Endothelial cell of umbilical vein (primary cell): ENCODE results near the gene SGCE. TPM values are rescaled to one million over a fixed set of nuclear protein-coding genes. Genes with fewer than 3 reads are reported as not detected.

ENCODE experiments used
- BruUV-seq: library from RNA; stranded (reverse); fragments of 400-500 nt; replicated peaks from 2 replicates; lab custom pipeline; 2021; lab: Mats Ljungman, UMichigan
- CTCF ChIA-PET: fragments of 300-600, 350-600 bp; sonication (Branson Sonifier 250); formaldehyde crosslinking; loops from one replicate; lab custom pipeline; 2021; ENCODE audit warnings: antibody characterized with exemption, inconsistent platforms; lab: Charles Lee
- POLR2A ChIA-PET: fragments of 300-600, 350-600 bp; sonication (Branson Sonifier 250); formaldehyde crosslinking; loops from one replicate; lab custom pipeline; 2021; ENCODE audit warnings: antibody characterized with exemption, inconsistent platforms; lab: Charles Lee
- DNase-seq: peaks from one replicate; pipeline ENCODE4 v3.0.0-alpha.2; 2011; ENCODE audit warnings: low read depth, low spot score
- FAIRE-seq: peaks from 2 replicates; lab custom pipeline; 2011; peaks lifted over from hg19 to GRCh38; lab: Jason Lieb, UNC
- H2AFZ ChIP-seq: 2 replicates; pipeline ENCODE4 v1.6.0; 2012; ENCODE audit warnings: low read depth, low read length, control low read depth, inconsistent platforms
- H3K27ac ChIP-seq: 2 replicates; pipeline ENCODE4 v1.5.1; 2011; ENCODE audit warnings: low read depth, mild to moderate bottlenecking, control low read depth, low read length, moderate library complexity; ENCODE audit not compliant: insufficient read depth
- H3K27me3 ChIP-seq, 2 experiments: 2 replicates each; pipeline versions ENCODE4 v1.6.0 to v1.6.1; 2011; ENCODE audit warnings: low read length in 2 of 2, mixed read lengths in 1 of 2; ENCODE audit not compliant: control insufficient read depth in 2 of 2, insufficient read depth in 2 of 2
- H3K36me3 ChIP-seq, 2 experiments: 2 replicates in 1 of 2; 3 replicates in 1 of 2; pipeline ENCODE4 v1.5.1; 2011; ENCODE audit warnings: low read length in 2 of 2, mild to moderate bottlenecking in 1 of 2, moderate library complexity in 1 of 2; ENCODE audit not compliant: control insufficient read depth in 2 of 2, insufficient read depth in 2 of 2; ENCODE audit errors: extremely low read depth in 1 of 2
- H3K4me1 ChIP-seq: 3 replicates; pipeline ENCODE4 v1.5.1; 2011; ENCODE audit warnings: mild to moderate bottlenecking, low read length; ENCODE audit not compliant: control insufficient read depth, insufficient read depth; ENCODE audit errors: extremely low read depth
- H3K4me2 ChIP-seq: 2 replicates; pipeline ENCODE4 v1.6.1; 2011; ENCODE audit warnings: low read length, control low read depth, mixed read lengths; ENCODE audit not compliant: insufficient read depth
- H3K4me3 ChIP-seq, 3 experiments: fragments of 200-600 bp in 1 of 3; sonication (generic), shearing (Covaris generic) in 1 of 3; replicated peaks in 1 of 3; 2 replicates each; pipeline ENCODE4 v1.5.1; 2011 to 2016; ENCODE audit warnings: control low read depth in 3 of 3, low read length in 3 of 3, mild to moderate bottlenecking in 2 of 3, inconsistent platforms in 1 of 3, low read depth in 1 of 3, moderate library complexity in 1 of 3; ENCODE audit not compliant: insufficient read depth in 1 of 3
- H3K79me2 ChIP-seq: 2 replicates; pipeline ENCODE4 v1.6.0; 2012; ENCODE audit warnings: low read length, inconsistent platforms; ENCODE audit not compliant: control insufficient read depth, insufficient read depth
- H3K9ac ChIP-seq: replicated peaks from 2 replicates; pipeline ENCODE3; 2011; ENCODE audit warnings: low read length, control low read depth; ENCODE audit not compliant: insufficient read depth; ENCODE audit errors: extremely low read depth
- H3K9me1 ChIP-seq: replicated peaks from 3 replicates; pipeline ENCODE4 v1.6.0; 2011; ENCODE audit warnings: mild to moderate bottlenecking, low read length; ENCODE audit not compliant: control insufficient read depth, insufficient read depth; ENCODE audit errors: extremely low read depth
- H3K9me3 ChIP-seq: replicated peaks from 2 replicates; pipeline ENCODE4 v1.5.1; 2012; ENCODE audit warnings: low read length, inconsistent platforms; ENCODE audit not compliant: control insufficient read depth, insufficient read depth
- H4K20me1 ChIP-seq: replicated peaks from 2 replicates; pipeline ENCODE3; 2011; ENCODE audit warnings: mild to moderate bottlenecking, low read length; ENCODE audit not compliant: control insufficient read depth, insufficient read depth; ENCODE audit errors: extremely low read depth
- CTCF ChIP-seq, 2 donors: IDR thresholded peaks; 1 replicate in 1 of 2; 2 replicates in 1 of 2; pipeline ENCODE4 v1.5.1; 2011; ENCODE audit warnings: low read length in 2 of 2, mild to moderate bottlenecking in 2 of 2, moderate library complexity in 2 of 2, control low read depth in 1 of 2, inconsistent platforms in 1 of 2, low read depth in 1 of 2; ENCODE audit not compliant: insufficient read depth in 1 of 2; ENCODE audit errors: extremely low read depth in 1 of 2
- EZH2 ChIP-seq: IDR thresholded peaks from 2 replicates; pipeline ENCODE4 v1.6.1; 2012; ENCODE audit warnings: borderline replicate concordance, low read depth, mild to moderate bottlenecking, moderate library complexity, low read length, inconsistent platforms; ENCODE audit not compliant: severe bottlenecking
- FOS ChIP-seq: IDR thresholded peaks from 2 replicates; pipeline ENCODE4 v1.6.1; 2011; ENCODE audit warnings: mild to moderate bottlenecking, low read length, moderate library complexity, borderline replicate concordance; ENCODE audit not compliant: insufficient read depth
- GATA2 ChIP-seq: IDR thresholded peaks from 2 replicates; pipeline ENCODE4 v1.7.0; 2011; ENCODE audit warnings: low read depth, mild to moderate bottlenecking, moderate library complexity, mixed read lengths, low read length; ENCODE audit not compliant: insufficient read length, insufficient read depth
- MYC ChIP-seq: IDR thresholded peaks from one replicate; pipeline ENCODE4 v1.6.1; 2011; ENCODE audit warnings: mild to moderate bottlenecking, low read depth, low read length
- POLR2A ChIP-seq: IDR thresholded peaks from 2 replicates; pipeline ENCODE4 v1.6.1; 2012; ENCODE audit warnings: low read depth, mild to moderate bottlenecking, control low read depth, low read length
- dilution Hi-C: fragments of 300-500 bp; cut with MboI; formaldehyde crosslinking; loops from one replicate; pipeline ENCODE4 v1.15.0; 2019; ENCODE audit warnings: low sequenced_read_pairs; ENCODE audit not compliant: extremely low pct_ligation_motif_present
- intact Hi-C: fragments of 100-400 bp; cut with micrococcal nuclease; formaldehyde crosslinking; loops from one replicate; pipeline ENCODE4 v1.10.0; 2022
- polyA plus RNA-seq, 4 experiments: library from polyadenylated mRNA; depleted of rRNA in 3 of 4; stranded (reverse) in 3 of 4; unstranded in 1 of 4; fragments of >200 nt; gene quantifications; 2 replicates each; pipeline versions ENCODE4 v1.2.1 to v1.2.3, GENCODE V29; 2011 to 2012; ENCODE audit warnings: missing spikeins in 1 of 4
- total RNA-seq: library from RNA; stranded (reverse); gene quantifications from 2 replicates; pipeline ENCODE4 v1.2.3, GENCODE V29; 2021

Gene SGCE
- total and polyA plus RNA-seq, 2 donors (not counting 3 experiments of a cell fraction or from before 2014, with no cell fraction given), result 46.8 to 53.3 TPM

- H3K27me3 ChIP-seq, result no peaks in the 10 kb centered on the region
- no peaks in the 10 kb centered on the region for H4K20me1 ChIP-seq
- H3K36me3 ChIP-seq, result no peaks in the 10 kb centered on the region
- no peak overlapping the region for H3K27ac ChIP-seq
- no peak for TF ChIP-seq GATA2
- no peak for TF ChIP-seq FOS
- TF ChIP-seq CTCF (IDR thresholded peaks at IDR 0.05; ENCODE audit: extremely low read depth in 1 of 2, insufficient read depth in 1 of 2, low read depth in 1 of 2, low read length in 2 of 2), result no peak
- no peak for TF ChIP-seq POLR2A
- no peak for TF ChIP-seq EZH2
- no peak for TF ChIP-seq MYC
- no TSS peak for BruUV-seq
- H3K4me2 ChIP-seq, result no peak overlapping the region
- no peak for DNase-seq
- H3K4me1 ChIP-seq, result peaks cover 5% of the 10 kb centered on the region
- H3K79me2 ChIP-seq, result no peaks in the 10 kb centered on the region
- no peak for FAIRE-seq
- no peaks in the 10 kb centered on the region for H3K9me1 ChIP-seq
- dilution Hi-C loops, result no loop called here
- POLR2A ChIA-PET, result no interaction called here
- no peaks in the 10 kb centered on the region for H3K9me3 ChIP-seq
- CTCF ChIA-PET, result interaction anchor here (0.8 kb wide), 1 partner anchor 14 kb away, joined by 3 read pairs; no protein-coding TSS in a partner anchor
- intact Hi-C loops, result no loop called here
- H3K4me3 ChIP-seq, result no peak overlapping the region
- no peak overlapping the region for H2AFZ ChIP-seq
- H3K9ac ChIP-seq, result no peak overlapping the region
Observed at GRCh38 chr7:94565247-94565894, 90.6 kb downstream of the SGCE start.
